GM06990 (cell line): ENCODE data around the gene TRMU.
"Not testable (repeated sequence)": the region's sequence is repeated elsewhere in the genome, so short reads cannot be mapped to it uniquely, and the experiment has no call there.

ENCODE experiments used
- DNase-seq: peaks from one replicate; pipeline ENCODE4 v3.0.0-alpha.2; 2011; ENCODE audit not compliant: insufficient read length; ENCODE audit errors: extremely low read depth
- H3K27me3 ChIP-seq: replicated peaks from 2 replicates; pipeline ENCODE4 v1.6.0; 2011; ENCODE audit warnings: low read length; ENCODE audit not compliant: control insufficient read depth, insufficient read depth
- H3K36me3 ChIP-seq: 2 replicates; pipeline ENCODE4 v1.5.1; 2011; ENCODE audit warnings: low read length; ENCODE audit not compliant: control insufficient read depth, insufficient read depth
- H3K4me3 ChIP-seq: replicated peaks from 2 replicates; pipeline ENCODE4 v1.5.1; 2011; ENCODE audit warnings: low read depth, mild to moderate bottlenecking, control low read depth, low read length
- TF ChIP-seq, protein P1 (sequence below): IDR thresholded peaks from 2 replicates; pipeline ENCODE4 v1.5.1; 2011; ENCODE audit warnings: low read length, control low read depth, mild to moderate bottlenecking, inconsistent platforms; ENCODE audit not compliant: insufficient read depth, poor library complexity, severe bottlenecking

Gene TRMU

GRCh38 chr22:46312056-46312455 is 23.5 kb upstream of the TRMU start:
- H3K27me3 ChIP-seq: no peaks in the 10 kb centered on the region
- H3K36me3 ChIP-seq: peaks cover 24% of the 10 kb centered on the region
- no peak for DNase-seq
- no peak overlapping the region for H3K4me3 ChIP-seq
- TF ChIP-seq, protein P1, sequence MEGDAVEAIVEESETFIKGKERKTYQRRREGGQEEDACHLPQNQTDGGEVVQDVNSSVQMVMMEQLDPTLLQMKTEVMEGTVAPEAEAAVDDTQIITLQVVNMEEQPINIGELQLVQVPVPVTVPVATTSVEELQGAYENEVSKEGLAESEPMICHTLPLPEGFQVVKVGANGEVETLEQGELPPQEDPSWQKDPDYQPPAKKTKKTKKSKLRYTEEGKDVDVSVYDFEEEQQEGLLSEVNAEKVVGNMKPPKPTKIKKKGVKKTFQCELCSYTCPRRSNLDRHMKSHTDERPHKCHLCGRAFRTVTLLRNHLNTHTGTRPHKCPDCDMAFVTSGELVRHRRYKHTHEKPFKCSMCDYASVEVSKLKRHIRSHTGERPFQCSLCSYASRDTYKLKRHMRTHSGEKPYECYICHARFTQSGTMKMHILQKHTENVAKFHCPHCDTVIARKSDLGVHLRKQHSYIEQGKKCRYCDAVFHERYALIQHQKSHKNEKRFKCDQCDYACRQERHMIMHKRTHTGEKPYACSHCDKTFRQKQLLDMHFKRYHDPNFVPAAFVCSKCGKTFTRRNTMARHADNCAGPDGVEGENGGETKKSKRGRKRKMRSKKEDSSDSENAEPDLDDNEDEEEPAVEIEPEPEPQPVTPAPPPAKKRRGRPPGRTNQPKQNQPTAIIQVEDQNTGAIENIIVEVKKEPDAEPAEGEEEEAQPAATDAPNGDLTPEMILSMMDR: no peak

- H3K36me3 ChIP-seq: peaks cover 29% of the 10 kb centered on the region
- not testable (repeated sequence) for H3K4me3 ChIP-seq, H3K27me3 ChIP-seq, DNase-seq
Measured at GRCh38 chr22:46312848-46313247, 22.7 kb upstream of the TRMU start.

DNA sequence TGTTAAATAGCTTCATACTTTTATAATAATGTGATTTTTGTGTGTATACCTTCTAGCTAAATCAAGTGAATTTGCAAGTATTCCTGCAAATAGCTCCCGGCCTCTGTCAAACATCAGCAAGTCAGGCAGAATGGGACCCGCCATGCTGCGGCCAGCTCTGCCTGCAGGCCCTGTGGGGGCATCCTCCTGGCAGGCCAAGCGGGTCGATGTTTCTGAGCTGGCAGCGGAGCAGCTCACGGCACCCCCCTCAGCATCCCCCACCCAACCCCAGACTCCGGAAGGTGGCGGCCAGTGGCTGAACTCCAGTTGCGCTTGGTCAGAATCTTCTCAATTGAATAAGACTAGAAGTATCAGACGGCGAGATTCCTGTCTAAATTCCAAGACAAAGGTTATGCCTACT is 19.5 kb upstream of the TRMU start:
- peaks cover 29% of the 10 kb centered on the region for H3K36me3 ChIP-seq
- DNase-seq: no peak
- H3K27me3 ChIP-seq: no peaks in the 10 kb centered on the region
- no peak overlapping the region for H3K4me3 ChIP-seq
- TF ChIP-seq, protein P1: no peak

DNA sequence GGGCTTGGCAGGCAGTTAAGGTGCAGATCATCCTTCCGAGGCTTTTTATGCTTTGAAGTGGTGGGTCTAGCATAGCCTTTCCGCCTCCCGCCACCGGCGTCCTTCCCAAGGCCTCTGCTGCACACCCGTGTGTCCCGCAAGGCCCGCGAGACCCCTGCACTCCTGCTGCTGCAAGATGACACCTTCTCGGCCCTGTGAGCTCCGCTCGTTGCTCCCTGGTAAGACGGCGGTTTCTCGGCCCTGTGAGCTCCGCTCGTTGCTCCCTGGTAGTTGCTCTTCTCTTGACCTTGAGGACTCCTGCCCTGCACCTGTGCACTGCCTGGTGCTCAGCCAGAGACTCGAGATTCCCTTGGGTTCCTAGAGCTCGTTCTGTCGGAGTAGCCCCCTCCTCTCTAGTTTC is 17.9 kb upstream of the TRMU start:
- Histone ChIP-seq H3K36me3 (peaks cover 33% of the 10 kb centered on the region), H3K27me3 (no peaks in the 10 kb centered on the region), H3K4me3 (no peak overlapping the region)
- no peak for DNase-seq
- TF ChIP-seq, protein P1: no peak

DNA sequence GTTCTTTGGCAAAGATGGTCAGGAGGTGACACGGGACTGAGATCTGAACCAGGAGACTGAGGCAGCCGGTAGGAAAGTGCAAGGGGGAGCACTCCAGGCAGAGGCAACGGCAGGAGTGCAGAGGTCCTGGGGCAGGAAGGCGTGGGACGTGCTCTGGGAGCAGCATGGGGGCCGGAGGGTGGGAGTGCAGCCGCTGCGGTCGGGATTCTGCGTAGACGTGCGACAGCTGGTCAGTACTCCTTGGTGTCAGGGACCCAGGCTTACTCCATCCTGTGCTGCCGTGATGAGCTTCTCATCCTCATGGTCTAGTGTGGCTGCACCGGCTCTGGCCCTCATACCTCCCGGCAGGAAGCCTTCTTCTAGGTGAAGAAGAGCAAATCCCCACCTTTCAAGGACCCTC is 16.9 kb upstream of the TRMU start:
- Histone ChIP-seq H3K27me3 (no peaks in the 10 kb centered on the region), H3K4me3 (no peak overlapping the region), H3K36me3 (peaks cover 36% of the 10 kb centered on the region)
- TF ChIP-seq, protein P1: no peak
- no peak for DNase-seq

- Histone ChIP-seq H3K4me3 (no peak overlapping the region), H3K36me3 (peaks cover 37% of the 10 kb centered on the region), H3K27me3 (no peaks in the 10 kb centered on the region)
- no peak for DNase-seq
- TF ChIP-seq, protein P1: no peak
Measured at GRCh38 chr22:46319319-46319718, 16.2 kb upstream of the TRMU start.
